Progenitor cell of endocrine pancreas (in vitro differentiated cells): ENCODE measurements around the gene RPL31. TPM values are rescaled to one million over a fixed set of nuclear protein-coding genes. Genes with fewer than 3 reads are reported as not detected.

ENCODE experiments used
- DNase-seq: peaks from one replicate; pipeline ENCODE4 v3.0.0; 2021; ENCODE audit warnings: low spot score; ENCODE audit not compliant: unreplicated experiment
- H3K27ac Mint-ChIP-seq: 2 replicates; pipeline ENCODE4 v1.8.0; 2021; ENCODE audit warnings: mild to moderate bottlenecking, moderate library complexity, mixed read lengths
- H3K27me3 Mint-ChIP-seq: 2 replicates; pipeline ENCODE4 v1.8.0; 2021; ENCODE audit warnings: mixed read lengths
- H3K36me3 Mint-ChIP-seq: 2 replicates; pipeline ENCODE4 v1.8.0; 2022; ENCODE audit warnings: mixed read lengths; ENCODE audit not compliant: insufficient read depth
- H3K4me1 Mint-ChIP-seq: 2 replicates; pipeline ENCODE4 v1.8.0; 2021; ENCODE audit warnings: low read depth, mixed read lengths
- H3K4me3 Mint-ChIP-seq: 2 replicates; pipeline ENCODE4 v1.8.0; 2021; ENCODE audit warnings: low read depth, mild to moderate bottlenecking, moderate library complexity, mixed read lengths
- H3K9me3 Mint-ChIP-seq: 2 replicates; pipeline ENCODE4 v1.8.0; 2021; ENCODE audit warnings: low read depth, mixed read lengths
- CTCF ChIP-seq: fragments of 200-600 bp; sonication (generic); IDR thresholded peaks from one replicate; pipeline ENCODE4 v1.5.0; 2021; ENCODE audit warnings: antibody characterized with exemption, mild to moderate bottlenecking; ENCODE audit not compliant: unreplicated experiment
- total RNA-seq: library from RNA; stranded (reverse); gene quantifications from 2 replicates; pipeline ENCODE4 v1.2.1, GENCODE V29; 2021

RPL31 gene
- total RNA-seq, 1 donor from 2014 or later, result 1,632 TPM

- H3K4me3 Mint-ChIP-seq, result no peak overlapping the region
- no peak for DNase-seq
- no peaks in the 10 kb centered on the region for H3K4me1 Mint-ChIP-seq
- H3K27me3 Mint-ChIP-seq, result no peaks in the 10 kb centered on the region
- H3K27ac Mint-ChIP-seq, result no peak overlapping the region
- peaks cover 34% of the 10 kb centered on the region for H3K36me3 Mint-ChIP-seq
- peak; percentile 63 for TF ChIP-seq CTCF
- H3K9me3 Mint-ChIP-seq, result no peaks in the 10 kb centered on the region
Observed at GRCh38 chr2:101036562-101036961, 34.5 kb downstream of the RPL31 start.

GRCh38 chr2:101037161-101037755 is 35.2 kb downstream of the RPL31 start:
- H3K36me3 Mint-ChIP-seq, result peaks cover 29% of the 10 kb centered on the region
- no peaks in the 10 kb centered on the region for H3K4me1 Mint-ChIP-seq
- no peaks in the 10 kb centered on the region for H3K9me3 Mint-ChIP-seq
- no peak for DNase-seq
- H3K4me3 Mint-ChIP-seq, result no peak overlapping the region
- no peaks in the 10 kb centered on the region for H3K27me3 Mint-ChIP-seq
- TF ChIP-seq CTCF, result no peak
- no peak overlapping the region for H3K27ac Mint-ChIP-seq

- no peak for DNase-seq
- Mint-ChIP-seq H3K27ac (peak overlapping the region; percentile 74), H3K9me3 (no peaks in the 10 kb centered on the region), H3K27me3 (no peaks in the 10 kb centered on the region), H3K4me3 (no peak overlapping the region), H3K4me1 (no peaks in the 10 kb centered on the region), H3K36me3 (peaks cover 25% of the 10 kb centered on the region)
- TF ChIP-seq CTCF, result peak; percentile 47
Observed at GRCh38 chr2:101038455-101039255, 36.6 kb downstream of the RPL31 start.

GRCh38 chr2:101040072-101040471 is 38.0 kb downstream of the RPL31 start:
- H3K4me3 Mint-ChIP-seq, result no peak overlapping the region
- no peak for DNase-seq
- no peak overlapping the region for H3K27ac Mint-ChIP-seq
- H3K27me3 Mint-ChIP-seq, result no peaks in the 10 kb centered on the region
- no peaks in the 10 kb centered on the region for H3K9me3 Mint-ChIP-seq
- TF ChIP-seq CTCF, result no peak
- peaks cover 22% of the 10 kb centered on the region for H3K36me3 Mint-ChIP-seq
- H3K4me1 Mint-ChIP-seq, result no peaks in the 10 kb centered on the region

- no peak for TF ChIP-seq CTCF
- Mint-ChIP-seq H3K36me3 (peaks cover 22% of the 10 kb centered on the region), H3K9me3 (no peaks in the 10 kb centered on the region), H3K4me3 (no peak overlapping the region), H3K4me1 (no peaks in the 10 kb centered on the region), H3K27me3 (no peaks in the 10 kb centered on the region), H3K27ac (no peak overlapping the region)
- DNase-seq, result no peak
Observed at GRCh38 chr2:101040761-101041160, 38.7 kb downstream of the RPL31 start.
